Measurements from ENCODE around the gene ARHGEF10L.

The ARHGEF10L gene

GRCh38 chr1:17572264-17572985 lies 32.9 kb downstream of the ARHGEF10L start:
- Histone ChIP-seq H3K4me1 (ENCODE audit: control insufficient read depth, insufficient read depth, low read length) (no peaks in the 10 kb centered on the region), H3K4me3 (ENCODE audit: low read depth, low read length) (no peak overlapping the region), H3K9me3 (ENCODE audit: control insufficient read depth, insufficient read depth, low read depth, low read length) (no peaks in the 10 kb centered on the region), H3K36me3 (ENCODE audit: control insufficient read depth in 2 of 2, insufficient read depth in 1 of 2, low read length in 2 of 2) (no peaks in the 10 kb centered on the region), H3K27ac (ENCODE audit: extremely low read depth, low read depth, low read length) (no peak overlapping the region)
- POLR2A ChIA-PET, result no interaction called here
- CTCF ChIA-PET, result interaction anchor here (0.5 to 4.5 kb wide), 8 partner anchors 10 to 70 kb away, joined by 3 to 25 read pairs (median 4); no protein-coding TSS in a partner anchor
- TF ChIP-seq ZNF18 (tag by site-specific recombination; IDR thresholded peaks at IDR 0.05), result no peak
- peak; percentile 68 for TF ChIP-seq CTCF (tag by site-specific recombination; IDR thresholded peaks at IDR 0.05)

GRCh38 chr1:17573518-17574041 lies 34.1 kb downstream of the ARHGEF10L start:
- CTCF ChIA-PET, result interaction anchor here (0.7 to 5.9 kb wide), 8 partner anchors 9 to 79 kb away, joined by 3 to 48 read pairs (median 4); no protein-coding TSS in a partner anchor
- Histone ChIP-seq H3K36me3 (ENCODE audit: control insufficient read depth in 2 of 2, insufficient read depth in 1 of 2, low read length in 2 of 2) (no peaks in the 10 kb centered on the region), H3K9me3 (ENCODE audit: control insufficient read depth, insufficient read depth, low read depth, low read length) (no peaks in the 10 kb centered on the region), H3K4me1 (ENCODE audit: control insufficient read depth, insufficient read depth, low read length) (no peaks in the 10 kb centered on the region), H3K4me3 (ENCODE audit: low read depth, low read length) (no peak overlapping the region), H3K27ac (ENCODE audit: extremely low read depth, low read depth, low read length) (no peak overlapping the region)
- TF ChIP-seq KLF8 (tag by site-specific recombination; IDR thresholded peaks at IDR 0.05), result no peak
- TF ChIP-seq ZNF501 (tag by site-specific recombination; IDR thresholded peaks at IDR 0.05), result no peak
- TF ChIP-seq ZNF707 (tag by site-specific recombination; IDR thresholded peaks at IDR 0.05), result no peak
- TF ChIP-seq ZFP3 (tag by site-specific recombination; IDR thresholded peaks at IDR 0.05; ENCODE audit: low read depth), result no peak
- peak; percentile 50; the same call in 1 of the 2 replicates for TF ChIP-seq GLIS2 (tag by site-specific recombination; IDR thresholded peaks at IDR 0.05)
- TF ChIP-seq ZNF184 (tag by site-specific recombination; IDR thresholded peaks at IDR 0.05), result no peak
- TF ChIP-seq ZFHX2 (tag by site-specific recombination; conservative IDR thresholded peaks at IDR 0.05), result peak; percentile 65
- TF ChIP-seq GLIS1 (tag by site-specific recombination; IDR thresholded peaks at IDR 0.05), result peak; percentile 51
- TF ChIP-seq YY2 (tag by site-specific recombination; IDR thresholded peaks at IDR 0.05), result no peak
- TF ChIP-seq ZNF626 (tag by site-specific recombination; IDR thresholded peaks at IDR 0.05), result no peak
- TF ChIP-seq ZIC2 (tag by site-specific recombination; IDR thresholded peaks at IDR 0.05), result peak; percentile 69
- TF ChIP-seq ZNF292 (tag by site-specific recombination; IDR thresholded peaks at IDR 0.05; ENCODE audit: borderline replicate concordance, low read depth), result no peak
- no peak for TF ChIP-seq ZXDB (tag by site-specific recombination; IDR thresholded peaks at IDR 0.05)
- TF ChIP-seq ZBTB48 (tag by site-specific recombination; IDR thresholded peaks at IDR 0.05), result no peak
- 0 out of 2 replicates have a peak, but pooled peaks have one; percentile 22 for TF ChIP-seq ZNF513 (tag by site-specific recombination; IDR thresholded peaks at IDR 0.05)
- TF ChIP-seq ZNF211 (tag by site-specific recombination; IDR thresholded peaks at IDR 0.05; ENCODE audit: low read depth), result no peak
- no peak for TF ChIP-seq ZNF514 (tag by site-specific recombination; IDR thresholded peaks at IDR 0.05)
- TF ChIP-seq ZNF26 (tag by site-specific recombination; IDR thresholded peaks at IDR 0.05), result no peak
- no peak for TF ChIP-seq FEZF1 (tag by site-specific recombination; IDR thresholded peaks at IDR 0.05)
- no peak for TF ChIP-seq ZNF391 (tag by site-specific recombination; IDR thresholded peaks at IDR 0.05; ENCODE audit: borderline replicate concordance, low read depth)
- no peak for TF ChIP-seq ZBTB44 (tag by site-specific recombination; IDR thresholded peaks at IDR 0.05)
- TF ChIP-seq ZNF404 (tag by site-specific recombination; IDR thresholded peaks at IDR 0.05), result no peak
- peak; percentile 26; the same call in 1 of the 2 replicates for TF ChIP-seq EGR2 (tag by site-specific recombination; IDR thresholded peaks at IDR 0.05; ENCODE audit: low read depth)
- POLR2A ChIA-PET, result interaction anchor here (0.5 kb wide), 1 partner anchor 94 kb away, joined by 4 read pairs; no protein-coding TSS in a partner anchor
